Panc1 (cell line): Measurements from ENCODE around the gene OMA1.

Source experiments
- CTCF ChIP-seq: fragments of 450-650 bp; IDR thresholded peaks from 2 replicates; pipeline ENCODE4 v1.5.1; 2017; ENCODE audit warnings: mild to moderate bottlenecking
- POLR2AphosphoS5 ChIP-seq: IDR thresholded peaks from 2 replicates; pipeline ENCODE4 v1.6.1; 2012; ENCODE audit warnings: mild to moderate bottlenecking, low read depth, low read length, moderate library complexity
- REST ChIP-seq, 2 experiments: IDR thresholded peaks; 2 replicates each; pipeline ENCODE4 v1.6.1; 2011 to 2012; ENCODE audit warnings: low read depth in 2 of 2, control low read depth in 1 of 2, low read length in 1 of 2, mild to moderate bottlenecking in 1 of 2, moderate library complexity in 1 of 2; ENCODE audit not compliant: insufficient read depth in 1 of 2

DNA sequence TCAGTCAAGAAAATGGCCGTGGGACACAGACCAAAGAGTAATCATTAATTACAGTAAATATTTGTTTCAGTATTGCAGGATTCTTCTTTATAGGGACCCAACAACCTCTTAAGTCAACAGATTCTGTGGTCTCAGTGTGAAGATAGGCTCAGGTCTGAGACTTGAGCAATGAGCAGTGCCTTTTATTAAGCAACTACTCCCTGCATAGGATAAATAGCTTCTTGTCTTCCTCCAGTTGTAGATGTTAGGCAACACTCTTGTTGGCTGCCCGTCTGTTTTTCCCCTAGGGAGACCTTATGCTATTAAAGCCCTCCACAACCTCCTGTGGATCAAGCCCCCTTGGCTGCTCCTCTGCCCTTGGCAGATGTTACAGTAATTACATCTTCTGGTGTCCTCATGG lies 1.8 kb upstream of the OMA1 start:
- TF ChIP-seq REST (IDR thresholded peaks at IDR 0.05; ENCODE audit: insufficient read depth in 1 of 2, low read depth in 2 of 2, low read length in 1 of 2) (no peak), CTCF (no peak), POLR2AphosphoS5 (no peak)
